HG02981 (cell line): ENCODE results near the gene NTM.

ENCODE experiments used
- ATAC-seq: cut with Tn5 transposase; IDR thresholded peaks from one replicate; pipeline ENCODE4 v1.9.1; 2021; ENCODE audit warnings: mild to moderate bottlenecking, moderate library complexity; ENCODE audit not compliant: unreplicated experiment

NTM gene

GRCh38 chr11:131540676-131541075 is 170.3 kb downstream of the NTM start:
- no peak for ATAC-seq

GRCh38 chr11:131543389-131544025 is 173.1 kb downstream of the NTM start:
- ATAC-seq = no peak

- no peak for ATAC-seq
Measured at GRCh38 chr11:131544591-131544990, 174.2 kb downstream of the NTM start.

GRCh38 chr11:131546218-131546895 is 175.9 kb downstream of the NTM start:
- no peak for ATAC-seq

GRCh38 chr11:131549099-131549498 is 178.7 kb downstream of the NTM start:
- ATAC-seq = no peak

GRCh38 chr11:131549770-131550169 is 179.4 kb downstream of the NTM start:
- no peak for ATAC-seq

GRCh38 chr11:131560287-131560686 is 189.9 kb downstream of the NTM start:
- no peak for ATAC-seq

- ATAC-seq = no peak
Measured at GRCh38 chr11:131561501-131561900, 191.1 kb downstream of the NTM start.

- ATAC-seq = no peak
Measured at GRCh38 chr11:131561972-131562371, 191.6 kb downstream of the NTM start.

GRCh38 chr11:131568318-131568717 is 197.9 kb downstream of the NTM start:
- ATAC-seq = no peak

- ATAC-seq = no peak
Measured at GRCh38 chr11:131571571-131571970, 201.2 kb downstream of the NTM start.

- ATAC-seq = no peak
Measured at GRCh38 chr11:131572423-131572822, 202.0 kb downstream of the NTM start.

GRCh38 chr11:131579932-131580387 is 209.5 kb downstream of the NTM start:
- peak; percentile 78 for ATAC-seq

- ATAC-seq = no peak
Measured at GRCh38 chr11:131580476-131580875, 210.1 kb downstream of the NTM start.

- ATAC-seq = no peak
Measured at GRCh38 chr11:131581046-131581445, 210.6 kb downstream of the NTM start.

GRCh38 chr11:131582021-131582525 is 211.7 kb downstream of the NTM start:
- ATAC-seq = no peak

GRCh38 chr11:131583421-131583820 is 213.0 kb downstream of the NTM start:
- ATAC-seq = no peak

GRCh38 chr11:131583938-131584337 is 213.5 kb downstream of the NTM start:
- no peak for ATAC-seq

- no peak for ATAC-seq
Measured at GRCh38 chr11:131584785-131585592, 214.6 kb downstream of the NTM start.

GRCh38 chr11:131588057-131588456 is 217.6 kb downstream of the NTM start:
- ATAC-seq = no peak

- no peak for ATAC-seq
Measured at GRCh38 chr11:131591051-131591461, 220.6 kb downstream of the NTM start.

- no peak for ATAC-seq
Measured at GRCh38 chr11:131592152-131592551, 221.7 kb downstream of the NTM start.
